Caco-2 (cell line): ENCODE results near the gene ADGRD1. TPM values are rescaled to one million over a fixed set of nuclear protein-coding genes. Genes with fewer than 3 reads are reported as not detected.

Experiments used
- BruUV-seq: library from RNA; stranded (reverse); fragments of 400-500 nt; replicated peaks from 2 replicates; lab custom pipeline; 2021; lab: Mats Ljungman, UMichigan
- CTCF ChIA-PET: fragments of 300-600 bp; sonication (Branson Sonifier 250); formaldehyde crosslinking; loops from one replicate; lab custom pipeline; 2022; ENCODE audit warnings: antibody characterized with exemption; lab: Charles Lee
- POLR2A ChIA-PET: fragments of 300-600 bp; sonication (Branson Sonifier 250); formaldehyde crosslinking; loops from one replicate; lab custom pipeline; 2022; ENCODE audit warnings: antibody characterized with exemption; lab: Charles Lee
- DNase-seq, 2 experiments: peaks; one replicate each; pipeline versions ENCODE4 v3.0.0 to v3.0.0-alpha.2; 2020 to 2022
- H3K27me3 ChIP-seq: replicated peaks from 2 replicates; pipeline ENCODE4 v1.6.0; 2011; ENCODE audit warnings: low read length; ENCODE audit not compliant: control insufficient read depth, insufficient read depth
- H3K36me3 ChIP-seq: 2 replicates; pipeline ENCODE4 v1.5.1; 2011; ENCODE audit warnings: low read length; ENCODE audit not compliant: control insufficient read depth, insufficient read depth
- H3K4me1 ChIP-seq: fragments of 250-450 bp; sonication (Bioruptor Pico); 2 replicates; pipeline ENCODE4 v1.5.1; 2020; ENCODE audit warnings: mild to moderate bottlenecking
- H3K4me3 ChIP-seq: 2 replicates; pipeline ENCODE4 v1.5.1; 2011; ENCODE audit warnings: low read depth, mild to moderate bottlenecking, control low read depth, low read length
- H3K9me3 ChIP-seq: fragments of 250-450 bp; sonication (Bioruptor Pico); 2 replicates; pipeline ENCODE4 v1.5.1; 2020; ENCODE audit warnings: mild to moderate bottlenecking, moderate library complexity
- H3K27ac Mint-ChIP-seq: one replicate; pipeline ENCODE4 v1.8.0; 2022; ENCODE audit warnings: mixed read lengths; ENCODE audit not compliant: unreplicated experiment
- H3K27me3 Mint-ChIP-seq: one replicate; pipeline ENCODE4 v1.8.0; 2022; ENCODE audit warnings: mixed read lengths; ENCODE audit not compliant: insufficient read depth, unreplicated experiment
- H3K36me3 Mint-ChIP-seq: one replicate; pipeline ENCODE4 v1.8.0; 2022; ENCODE audit warnings: mild to moderate bottlenecking, mixed read lengths; ENCODE audit not compliant: insufficient read depth, unreplicated experiment
- H3K4me1 Mint-ChIP-seq: one replicate; pipeline ENCODE4 v1.8.0; 2022; ENCODE audit warnings: low read depth, mixed read lengths; ENCODE audit not compliant: unreplicated experiment
- H3K4me3 Mint-ChIP-seq: one replicate; pipeline ENCODE4 v1.8.0; 2022; ENCODE audit warnings: mild to moderate bottlenecking, moderate library complexity, mixed read lengths; ENCODE audit not compliant: unreplicated experiment
- H3K9me3 Mint-ChIP-seq: one replicate; pipeline ENCODE4 v1.8.0; 2022; ENCODE audit warnings: mixed read lengths; ENCODE audit not compliant: unreplicated experiment
- intact Hi-C: fragments of 100-400 bp; cut with micrococcal nuclease; formaldehyde crosslinking; loops from one replicate; pipeline ENCODE4 v1.10.0; 2022; ENCODE audit not compliant: unreplicated experiment
- total RNA-seq: library from RNA; stranded (reverse); gene quantifications from 2 replicates; pipeline ENCODE4 v1.2.3, GENCODE V29; 2022
- TF ChIP-seq, protein P1 (sequence below), 2 experiments: fragments of 200-600 bp in 1 of 2; IDR thresholded peaks; 1 replicate in 1 of 2; 2 replicates in 1 of 2; pipeline versions ENCODE4 v1.5.1 to v1.8.0; 2011 to 2022; ENCODE audit warnings: antibody characterized with exemption in 1 of 2, control low read depth in 1 of 2, inconsistent platforms in 1 of 2, low read depth in 1 of 2, low read length in 1 of 2, mild to moderate bottlenecking in 1 of 2, moderate library complexity in 1 of 2; ENCODE audit not compliant: insufficient read depth in 1 of 2, severe bottlenecking in 1 of 2, unreplicated experiment in 1 of 2

Gene ADGRD1
- total RNA-seq, 1 experiment from 2014 or later, result 3.6 TPM

DNA sequence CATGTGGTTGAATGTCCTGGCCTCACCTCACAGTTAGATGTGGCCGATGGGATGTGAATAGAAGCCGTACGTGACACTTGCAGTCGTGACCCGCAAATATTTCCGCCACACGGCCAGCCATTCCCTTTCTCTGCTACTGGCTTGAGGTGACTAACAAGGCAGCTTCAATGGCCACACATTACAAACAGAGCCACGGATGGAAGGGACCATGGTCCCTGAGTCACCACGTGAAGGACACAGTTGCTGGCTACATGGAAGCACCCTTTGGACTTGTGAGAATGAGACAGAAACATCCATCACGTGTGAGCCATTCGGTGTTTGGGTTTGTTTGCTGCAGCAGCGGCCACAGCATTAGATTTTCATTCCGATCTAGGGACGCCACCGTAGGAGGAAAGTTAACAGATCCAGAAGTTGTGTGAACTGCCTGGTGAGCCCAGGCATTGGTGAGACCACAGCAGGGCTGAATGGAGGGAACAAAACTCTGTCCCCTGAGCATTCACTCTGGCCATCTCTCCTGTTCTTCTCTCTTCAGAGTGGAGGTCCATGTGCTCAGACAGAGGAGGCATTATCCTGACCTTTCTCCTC, 33.5 kb upstream of the ADGRD1 start:
- no peak overlapping the region for H3K4me3 Mint-ChIP-seq
- H3K36me3 Mint-ChIP-seq, result no peaks in the 10 kb centered on the region
- H3K4me1 Mint-ChIP-seq, result peaks cover 7% of the 10 kb centered on the region
- no peaks in the 10 kb centered on the region for H3K4me1 ChIP-seq
- TF ChIP-seq, protein P1, sequence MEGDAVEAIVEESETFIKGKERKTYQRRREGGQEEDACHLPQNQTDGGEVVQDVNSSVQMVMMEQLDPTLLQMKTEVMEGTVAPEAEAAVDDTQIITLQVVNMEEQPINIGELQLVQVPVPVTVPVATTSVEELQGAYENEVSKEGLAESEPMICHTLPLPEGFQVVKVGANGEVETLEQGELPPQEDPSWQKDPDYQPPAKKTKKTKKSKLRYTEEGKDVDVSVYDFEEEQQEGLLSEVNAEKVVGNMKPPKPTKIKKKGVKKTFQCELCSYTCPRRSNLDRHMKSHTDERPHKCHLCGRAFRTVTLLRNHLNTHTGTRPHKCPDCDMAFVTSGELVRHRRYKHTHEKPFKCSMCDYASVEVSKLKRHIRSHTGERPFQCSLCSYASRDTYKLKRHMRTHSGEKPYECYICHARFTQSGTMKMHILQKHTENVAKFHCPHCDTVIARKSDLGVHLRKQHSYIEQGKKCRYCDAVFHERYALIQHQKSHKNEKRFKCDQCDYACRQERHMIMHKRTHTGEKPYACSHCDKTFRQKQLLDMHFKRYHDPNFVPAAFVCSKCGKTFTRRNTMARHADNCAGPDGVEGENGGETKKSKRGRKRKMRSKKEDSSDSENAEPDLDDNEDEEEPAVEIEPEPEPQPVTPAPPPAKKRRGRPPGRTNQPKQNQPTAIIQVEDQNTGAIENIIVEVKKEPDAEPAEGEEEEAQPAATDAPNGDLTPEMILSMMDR (IDR thresholded peaks at IDR 0.05; ENCODE audit: insufficient read depth in 1 of 2, low read depth in 1 of 2, low read length in 1 of 2, severe bottlenecking in 1 of 2, unreplicated experiment in 1 of 2), result no peak
- H3K27me3 ChIP-seq, result no peaks in the 10 kb centered on the region; the same call in 1 of the 2 replicates
- peaks cover 35% of the 10 kb centered on the region for H3K27me3 Mint-ChIP-seq
- ChIA-PET POLR2A (no interaction called here), CTCF (no interaction called here)
- H3K4me3 ChIP-seq, result no peak overlapping the region
- intact Hi-C loops, result no loop called here
- H3K36me3 ChIP-seq, result no peaks in the 10 kb centered on the region
- no peaks in the 10 kb centered on the region for H3K9me3 Mint-ChIP-seq
- no TSS peak for BruUV-seq
- no peaks in the 10 kb centered on the region for H3K9me3 ChIP-seq
- no peak overlapping the region for H3K27ac Mint-ChIP-seq
- DNase-seq, result no peak

DNA sequence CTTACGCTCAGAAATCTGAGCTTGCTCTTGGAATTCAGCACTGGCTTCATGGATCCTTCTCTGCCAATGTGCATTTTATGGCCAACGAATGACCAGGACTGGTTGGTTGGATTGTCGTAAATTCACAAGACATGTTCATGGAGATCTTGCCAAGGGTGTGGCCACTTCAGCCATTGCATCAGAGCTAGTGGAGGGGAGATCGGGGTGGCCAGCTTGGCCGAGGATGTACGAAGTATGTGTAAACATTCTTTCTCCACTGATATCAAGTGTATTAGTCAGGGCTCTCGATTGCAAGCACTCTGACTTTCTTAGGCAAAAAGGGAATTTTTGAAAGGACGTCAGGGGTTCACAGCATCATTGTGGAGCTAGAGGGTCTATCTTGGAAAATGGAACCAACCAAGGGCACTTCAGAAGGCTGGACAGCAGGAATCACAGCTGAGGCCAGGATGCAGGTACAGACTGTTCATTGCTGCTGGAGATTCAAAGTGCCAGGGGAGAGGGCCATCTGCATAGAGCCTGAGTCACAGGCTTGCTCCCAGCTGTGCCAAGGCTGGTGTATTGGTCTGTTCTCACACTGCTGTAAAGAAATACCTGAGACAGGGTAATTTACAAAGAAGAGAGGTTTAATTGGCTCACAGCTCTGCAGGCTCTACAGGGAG, 32.9 kb upstream of the ADGRD1 start:
- no peak for DNase-seq
- H3K4me1 ChIP-seq, result no peaks in the 10 kb centered on the region
- Mint-ChIP-seq H3K4me3 (no peak overlapping the region), H3K9me3 (no peaks in the 10 kb centered on the region), H3K36me3 (no peaks in the 10 kb centered on the region), H3K4me1 (peaks cover 7% of the 10 kb centered on the region), H3K27me3 (peaks cover 41% of the 10 kb centered on the region), H3K27ac (no peak overlapping the region)
- ChIA-PET CTCF (no interaction called here), POLR2A (no interaction called here)
- BruUV-seq, result no TSS peak
- intact Hi-C loops, result no loop called here
- H3K9me3 ChIP-seq, result no peaks in the 10 kb centered on the region
- no peak overlapping the region for H3K4me3 ChIP-seq
- no peaks in the 10 kb centered on the region for H3K36me3 ChIP-seq
- no peaks in the 10 kb centered on the region; the same call in 1 of the 2 replicates for H3K27me3 ChIP-seq
- TF ChIP-seq, protein P1 (IDR thresholded peaks at IDR 0.05; ENCODE audit: insufficient read depth in 1 of 2, low read depth in 1 of 2, low read length in 1 of 2, severe bottlenecking in 1 of 2, unreplicated experiment in 1 of 2), result no peak

DNA sequence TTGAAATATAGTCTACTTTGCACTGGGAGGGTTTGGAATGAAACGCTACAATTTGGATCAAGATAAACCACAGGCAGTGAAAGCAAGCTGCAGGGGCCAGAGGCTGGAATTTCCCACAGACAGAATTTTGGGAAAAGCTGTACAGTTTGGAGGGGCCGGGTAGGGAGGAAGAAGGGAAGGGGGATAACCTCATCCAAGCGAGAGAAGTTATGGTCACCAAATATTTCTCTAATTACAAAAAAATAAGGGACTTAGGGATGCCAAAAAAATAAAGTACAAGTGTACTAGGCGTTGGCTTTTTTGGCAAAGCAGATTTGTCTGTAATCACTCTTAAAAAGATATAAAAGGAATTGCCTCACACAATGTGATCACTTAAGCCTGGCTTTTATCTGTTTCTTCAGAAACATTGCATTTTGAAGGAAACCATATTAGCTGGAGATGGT, 31.2 kb upstream of the ADGRD1 start:
- H3K36me3 Mint-ChIP-seq, result no peaks in the 10 kb centered on the region
- no peaks in the 10 kb centered on the region for H3K4me1 Mint-ChIP-seq
- BruUV-seq, result no TSS peak
- H3K27ac Mint-ChIP-seq, result no peak overlapping the region
- H3K9me3 ChIP-seq, result no peaks in the 10 kb centered on the region
- no peak overlapping the region for H3K4me3 ChIP-seq
- H3K27me3 Mint-ChIP-seq, result peaks cover 41% of the 10 kb centered on the region
- no peaks in the 10 kb centered on the region for H3K36me3 ChIP-seq
- H3K27me3 ChIP-seq, result no peaks in the 10 kb centered on the region; the same call in 1 of the 2 replicates
- H3K9me3 Mint-ChIP-seq, result no peaks in the 10 kb centered on the region
- TF ChIP-seq, protein P1 (IDR thresholded peaks at IDR 0.05; ENCODE audit: insufficient read depth in 1 of 2, low read depth in 1 of 2, low read length in 1 of 2, severe bottlenecking in 1 of 2, unreplicated experiment in 1 of 2), result no peak
- no peak overlapping the region for H3K4me3 Mint-ChIP-seq
- intact Hi-C loops, result no loop called here
- ChIA-PET CTCF (no interaction called here), POLR2A (no interaction called here)
- H3K4me1 ChIP-seq, result no peaks in the 10 kb centered on the region
- DNase-seq, result no peak
